HT-29 (cell line): ENCODE data around the gene SPRY1. TPM values are rescaled to one million over a fixed set of nuclear protein-coding genes. Genes with fewer than 3 reads are reported as not detected.

Experiments used
- DNase-seq: peaks from one replicate; pipeline ENCODE4 v3.0.0-alpha.2; 2015; ENCODE audit warnings: low spot score
- total RNA-seq: library from RNA; depleted of rRNA; stranded (reverse); fragments of >200 nt; shearing (Covaris generic); gene quantifications from 2 replicates; pipeline ENCODE4 v1.2.3, GENCODE V29; 2014

The SPRY1 gene
- total RNA-seq, 1 experiment from 2014 or later = 22.4 TPM

- DNase-seq = no peak
Observed at GRCh38 chr4:123409334-123409733, 12.7 kb downstream of the SPRY1 start.

- DNase-seq = no peak
Observed at GRCh38 chr4:123411514-123411913, 14.9 kb downstream of the SPRY1 start.

DNA sequence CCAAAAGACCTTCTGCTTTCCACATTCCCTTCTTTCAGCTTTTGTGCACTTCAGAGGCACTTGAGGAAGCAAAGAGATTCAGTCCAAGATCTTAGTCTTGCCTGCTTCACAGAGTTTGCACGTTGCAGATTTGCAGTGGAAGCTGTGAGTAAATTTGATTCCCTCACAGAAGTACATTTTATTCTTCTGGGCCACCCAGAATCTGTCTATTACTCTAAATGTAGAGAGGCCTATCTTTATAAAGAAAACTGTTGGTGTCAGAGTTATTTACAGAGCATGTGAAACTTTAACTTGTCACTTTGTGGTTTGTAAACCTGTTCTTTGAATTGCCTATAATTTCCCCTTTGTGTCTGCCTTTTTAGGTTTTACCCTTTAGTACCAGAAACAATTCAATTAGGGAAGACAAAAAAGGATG is 15.5 kb downstream of the SPRY1 start:
- DNase-seq = no peak

DNA sequence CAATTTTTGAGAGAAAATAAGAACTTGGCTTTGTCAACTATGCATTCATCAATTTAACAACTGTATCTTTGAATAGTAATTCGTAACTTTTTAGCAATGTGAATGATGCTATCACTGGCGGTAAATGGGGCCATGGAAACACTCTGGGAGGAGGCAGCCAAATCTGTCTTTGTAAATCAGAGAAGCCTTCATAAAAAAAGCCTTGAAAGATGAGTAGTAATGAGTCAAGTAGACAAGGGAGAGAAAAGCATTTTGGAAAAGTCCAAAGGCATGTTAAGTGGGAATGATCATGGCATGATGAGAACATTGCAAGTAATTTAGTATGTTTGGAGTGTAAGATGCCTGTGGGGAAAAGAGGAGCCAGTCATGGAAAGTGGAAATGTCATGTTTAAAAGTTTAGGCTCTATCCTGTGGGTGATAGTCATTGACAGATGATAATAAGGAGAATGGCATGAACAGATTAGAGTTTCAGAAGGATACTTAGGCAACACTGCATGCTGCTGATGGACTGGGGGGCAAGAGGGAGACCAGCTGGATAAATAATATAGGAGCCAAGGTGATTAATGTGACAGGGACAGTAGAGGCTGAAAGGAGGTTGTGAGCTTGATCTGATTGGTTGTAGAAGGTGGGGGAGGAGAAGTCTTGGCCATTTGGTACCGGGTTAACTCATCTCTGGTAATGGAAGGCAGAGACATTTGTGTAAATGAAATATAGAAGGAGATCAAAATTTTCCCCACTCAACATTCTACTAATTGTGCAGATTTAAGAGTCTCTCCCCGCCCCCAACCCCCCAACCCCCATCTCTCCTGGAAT is 16.3 kb downstream of the SPRY1 start:
- no peak for DNase-seq

DNA sequence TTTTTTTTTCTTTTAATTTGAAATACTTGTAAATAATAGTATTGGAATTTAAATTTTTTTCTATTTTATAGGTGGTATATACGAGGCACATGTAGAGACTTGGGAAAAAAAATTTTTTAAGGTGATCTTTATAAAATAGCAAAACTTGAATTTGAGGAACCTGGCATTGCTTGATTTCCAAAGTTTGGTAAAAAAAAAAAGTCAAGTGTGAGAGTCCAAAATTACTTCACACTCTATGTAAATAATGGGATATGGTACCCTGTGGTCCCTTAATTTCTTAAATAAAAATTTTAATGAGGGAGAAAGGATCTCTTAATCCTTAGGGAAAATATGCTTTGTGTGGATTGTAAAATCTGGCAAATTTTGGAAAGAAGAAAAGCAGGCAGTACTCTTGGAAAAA is 19.0 kb downstream of the SPRY1 start:
- no peak for DNase-seq

DNA sequence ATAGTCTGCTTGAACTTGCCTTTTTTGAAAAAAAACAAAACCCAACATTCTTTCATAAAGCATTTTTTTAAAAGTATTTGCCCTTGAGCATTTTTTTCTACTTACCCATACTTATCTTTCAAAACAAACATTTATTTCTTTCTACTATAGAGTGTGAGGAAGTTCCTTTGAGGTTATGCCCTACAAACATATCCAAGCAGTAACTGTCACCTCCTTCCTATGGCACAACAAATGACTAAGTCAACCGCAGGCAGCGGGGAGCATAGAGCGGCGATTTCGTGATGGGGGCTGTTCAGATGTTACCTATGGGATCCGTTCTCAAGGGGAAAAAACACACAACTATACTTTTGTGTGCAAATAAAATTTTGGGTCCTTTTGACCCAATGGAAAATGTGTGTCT is 19.4 kb downstream of the SPRY1 start:
- DNase-seq = no peak

DNA sequence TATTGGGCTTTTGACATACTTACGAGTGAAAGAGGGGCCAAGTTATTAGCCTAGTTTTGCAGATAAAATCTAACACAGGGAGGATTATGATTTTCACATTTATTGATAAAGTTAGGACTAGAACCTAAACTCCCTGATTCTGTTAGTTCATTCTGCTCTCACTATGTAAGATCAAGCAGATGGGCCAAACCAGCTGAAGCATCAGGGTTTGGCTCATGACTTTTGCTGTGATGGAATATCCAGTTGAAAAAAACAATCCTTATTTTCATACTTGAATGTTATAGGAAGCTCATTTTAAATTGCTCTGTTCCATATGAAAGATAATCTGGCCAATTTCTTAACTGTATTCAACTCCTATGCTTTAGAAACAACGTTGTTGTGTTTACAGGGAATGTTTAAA is 21.2 kb downstream of the SPRY1 start:
- no peak for DNase-seq

DNA sequence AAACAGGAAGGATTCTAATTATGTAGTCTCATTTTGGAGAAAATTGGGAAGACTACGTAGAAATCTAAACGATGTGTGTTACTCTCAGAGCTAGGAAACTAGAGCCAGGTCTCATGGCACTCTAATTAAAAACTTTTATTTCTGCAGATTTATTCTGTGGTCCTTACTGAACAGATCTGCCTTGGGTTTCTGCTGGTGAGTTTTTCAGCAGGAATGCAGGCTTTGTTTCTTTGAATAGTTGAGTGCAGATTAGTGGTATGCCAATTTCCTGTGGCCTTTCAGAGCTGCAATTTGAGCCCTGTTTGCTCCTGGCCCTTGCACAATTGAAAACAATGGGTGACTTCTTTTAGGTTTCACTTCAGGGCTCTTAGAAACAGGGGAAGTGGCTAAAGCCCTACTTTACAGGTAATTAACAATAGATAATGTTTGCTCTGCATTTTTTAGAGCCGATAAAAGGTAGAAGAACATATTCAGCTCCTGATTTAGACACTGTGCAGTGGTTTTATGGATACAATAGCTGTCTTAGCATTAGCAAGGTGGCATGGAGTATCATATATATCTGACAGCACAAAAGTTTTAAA is 21.8 kb downstream of the SPRY1 start:
- peak; percentile 61 for DNase-seq

DNA sequence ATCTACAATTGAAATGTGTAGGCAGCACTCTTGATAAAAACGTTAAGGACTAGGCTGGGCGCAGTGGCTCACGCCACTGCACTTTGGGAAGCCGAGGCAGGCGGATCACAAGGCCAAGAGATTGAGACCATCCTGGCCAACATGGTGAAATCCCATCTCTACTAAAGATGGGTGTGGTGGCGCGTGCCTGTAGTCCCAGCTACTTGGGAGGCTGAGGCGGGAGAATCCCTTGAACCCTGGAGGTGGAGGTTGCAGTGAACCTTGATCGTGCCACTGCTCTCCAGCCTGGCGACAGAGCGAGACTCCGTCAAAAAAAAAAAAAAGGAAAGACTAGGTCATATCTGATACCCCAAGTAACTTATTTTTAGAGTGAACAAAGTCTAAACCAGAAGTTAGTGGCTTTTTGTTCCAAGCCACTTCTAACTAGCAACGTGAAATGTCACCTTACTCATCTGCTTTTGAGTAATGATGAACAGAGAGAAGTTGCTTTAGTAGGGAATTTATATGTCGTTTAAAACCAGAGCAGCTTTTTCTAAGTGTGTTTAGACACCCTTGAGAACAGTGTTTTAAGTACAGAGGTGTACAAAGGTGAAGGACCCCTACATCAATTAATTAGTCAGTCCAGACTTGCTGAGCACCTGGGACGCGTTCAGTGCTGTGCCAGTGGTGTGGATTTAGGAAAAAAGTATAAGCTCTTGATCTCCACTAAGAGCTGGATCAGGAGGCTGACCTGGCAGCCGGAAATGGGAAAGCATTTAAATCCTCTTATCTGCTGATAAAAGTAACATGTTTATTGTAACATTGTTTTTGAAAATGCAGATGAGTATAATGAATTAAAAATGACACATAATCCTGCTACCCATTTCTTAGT is 23.5 kb downstream of the SPRY1 start:
- no peak for DNase-seq

GRCh38 chr4:123421227-123421936 is 24.8 kb downstream of the SPRY1 start:
- DNase-seq = peak; percentile 36

- DNase-seq = no peak
Observed at GRCh38 chr4:123421937-123422781, 25.6 kb downstream of the SPRY1 start.

- DNase-seq = no peak
Observed at GRCh38 chr4:123423819-123424218, 27.2 kb downstream of the SPRY1 start.

- DNase-seq = no peak
Observed at GRCh38 chr4:123427951-123428350, 31.4 kb downstream of the SPRY1 start.

DNA sequence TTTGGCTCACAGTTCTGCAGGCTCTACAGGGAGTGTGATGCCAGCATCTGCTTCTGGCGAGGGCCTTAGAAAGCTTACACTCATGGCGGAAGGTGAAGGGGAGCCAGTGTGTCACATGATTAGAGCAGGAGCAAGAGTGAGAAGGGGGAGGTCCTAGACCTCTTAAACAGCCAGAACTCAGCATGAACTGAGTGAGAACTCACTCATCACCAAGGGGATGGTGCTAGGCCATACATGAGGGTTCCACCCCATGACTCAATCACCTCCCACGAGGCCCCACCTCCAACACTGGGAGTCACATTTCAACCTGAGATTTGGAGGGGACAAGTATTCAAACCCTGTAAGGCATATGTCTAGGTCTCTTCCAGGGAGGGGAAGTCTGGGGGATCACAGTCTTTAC is 33.4 kb downstream of the SPRY1 start:
- DNase-seq = no peak

DNA sequence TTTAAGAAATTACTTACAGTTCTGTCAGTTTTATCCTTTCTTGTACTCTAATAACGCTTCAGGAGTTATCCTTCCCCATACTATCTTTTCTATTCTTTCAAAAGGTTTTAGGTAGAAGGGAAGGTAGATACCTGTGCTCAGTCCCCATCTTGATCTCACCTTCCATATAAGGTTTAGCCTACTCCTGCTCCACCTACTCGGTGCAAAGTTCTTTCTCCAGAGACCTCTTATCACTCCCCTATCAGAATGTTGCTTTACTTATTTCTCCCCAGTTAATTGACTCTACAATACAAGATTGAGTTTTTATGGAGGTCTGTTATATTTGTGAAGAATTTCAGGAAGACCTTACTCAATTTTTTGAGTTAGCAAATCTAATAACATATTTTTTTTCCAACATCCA is 33.9 kb downstream of the SPRY1 start:
- DNase-seq = no peak

GRCh38 chr4:123433573-123433972 is 37.0 kb downstream of the SPRY1 start:
- no peak for DNase-seq

DNA sequence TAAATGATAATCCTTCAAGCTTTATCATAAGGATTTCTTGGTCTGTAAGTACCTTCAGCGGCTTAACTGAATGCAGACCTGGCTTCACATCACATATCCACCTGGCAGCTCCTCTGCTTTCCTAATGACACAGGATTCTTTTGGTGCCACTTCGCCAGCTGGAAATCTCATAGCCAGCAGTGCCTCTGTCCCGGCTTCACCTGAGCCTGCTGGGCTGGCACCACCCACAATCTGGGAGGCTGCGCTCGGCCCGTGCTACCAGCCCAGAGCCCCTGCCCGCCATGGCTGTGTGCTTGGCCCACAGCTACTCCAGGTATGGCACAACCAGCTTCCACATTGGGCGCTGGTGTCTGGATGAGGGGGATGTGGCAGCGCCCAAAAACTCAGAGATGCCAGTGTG is 37.4 kb downstream of the SPRY1 start:
- DNase-seq = no peak

DNA sequence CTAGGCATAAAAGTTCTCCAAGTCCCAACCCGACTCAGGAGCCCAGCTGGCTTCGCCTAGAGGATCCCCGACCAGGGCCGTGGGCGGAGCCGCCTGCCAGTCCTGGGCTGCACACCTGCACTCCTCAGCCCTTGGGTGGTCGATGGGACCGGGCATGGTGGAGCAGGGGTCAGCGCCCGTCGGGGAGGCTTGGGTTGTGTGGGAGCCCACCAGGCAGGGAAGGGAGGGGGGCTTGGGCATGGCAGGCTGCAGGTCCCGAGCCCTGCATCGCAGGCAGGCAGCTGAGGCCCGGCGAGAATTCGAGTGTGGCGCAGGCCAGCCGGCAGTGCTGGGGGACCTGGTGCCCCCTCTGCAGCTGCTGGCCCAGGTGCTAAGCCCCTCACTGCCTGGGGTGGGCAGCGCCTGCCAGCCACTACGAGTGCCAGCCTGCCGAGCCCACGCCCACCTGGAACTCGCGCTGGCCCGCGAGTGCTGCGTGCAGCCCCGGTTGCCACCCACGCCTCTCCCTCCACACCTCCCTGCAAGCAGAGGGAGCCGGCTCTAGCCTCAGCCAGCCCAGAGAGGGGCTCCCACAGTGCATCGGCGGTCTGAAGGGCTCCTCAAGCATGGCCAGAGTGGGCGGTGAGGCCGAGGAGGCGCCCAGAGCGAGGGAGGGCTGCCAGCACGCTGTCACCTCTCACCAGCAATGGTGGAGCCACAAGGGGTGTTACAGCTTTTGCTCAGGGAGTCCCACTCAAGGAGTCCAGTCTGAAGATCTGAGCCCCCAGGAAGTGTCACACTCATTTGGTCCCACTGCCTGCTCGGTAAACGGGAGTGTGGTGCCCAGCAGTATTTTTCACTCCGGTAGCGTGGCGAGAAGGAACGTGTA is 38.9 kb downstream of the SPRY1 start:
- no peak for DNase-seq

DNA sequence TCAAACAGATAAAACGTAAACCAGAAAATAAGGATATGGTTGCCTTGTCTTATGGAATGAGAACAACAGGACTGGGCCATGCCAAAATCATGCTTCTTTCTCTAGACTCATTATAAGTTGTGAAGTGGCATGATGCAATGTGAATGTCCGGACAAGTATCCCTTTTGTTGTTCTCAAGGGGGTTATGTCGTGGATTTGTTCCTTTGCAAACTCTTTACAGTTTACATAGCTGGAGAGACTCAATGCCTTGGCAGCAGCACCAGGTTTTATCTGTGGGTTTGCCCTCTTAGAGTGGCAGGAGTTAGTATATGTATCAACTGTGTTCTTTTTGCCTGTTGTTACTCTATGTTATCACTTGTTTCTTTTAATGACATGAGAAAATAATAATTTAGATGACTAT is 41.4 kb downstream of the SPRY1 start:
- no peak for DNase-seq
